ENCODE data around the gene OSBPL7.

The OSBPL7 gene

DNA sequence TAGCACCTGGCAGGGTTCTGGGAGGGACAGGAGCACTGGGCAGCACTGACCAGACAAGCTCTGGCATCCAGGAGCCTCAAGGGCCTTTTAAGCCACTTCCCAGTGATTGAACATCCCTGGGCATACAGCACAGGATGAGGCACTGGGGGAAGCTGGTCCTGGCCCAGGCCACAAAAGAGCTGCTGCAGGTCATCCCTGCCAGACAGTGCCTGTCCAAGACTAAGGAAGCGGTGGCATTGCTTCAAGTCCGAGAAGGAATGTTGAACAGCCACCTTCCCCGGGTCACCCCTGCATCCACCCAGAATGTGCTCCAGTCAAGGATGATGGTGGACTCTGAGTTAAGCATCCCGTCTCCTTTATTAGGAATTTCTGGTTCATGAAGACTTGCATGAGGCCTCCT, 1.2 kb upstream of the OSBPL7 start:
- DNase-seq, result no peak

DNA sequence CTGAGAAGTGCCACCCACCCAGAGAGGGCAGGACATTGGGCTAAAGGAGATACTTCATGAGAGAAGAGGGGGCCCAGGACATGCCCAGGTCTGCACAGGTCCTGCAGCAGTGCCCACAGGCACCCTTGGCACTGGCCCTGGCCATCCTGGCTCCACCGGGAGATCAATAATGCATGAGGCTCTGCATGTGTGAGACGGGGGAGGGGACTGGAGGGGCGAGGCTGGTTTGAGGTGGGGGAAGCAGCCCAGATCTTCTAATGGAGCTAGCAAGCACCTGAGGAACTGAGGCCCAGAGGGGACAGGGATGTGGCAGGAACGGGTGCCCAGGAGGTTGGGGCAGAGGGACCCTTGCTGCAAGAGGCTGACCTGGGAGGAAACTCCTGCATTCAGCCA, 567 bp downstream of the OSBPL7 start:
- no peak for DNase-seq

DNA sequence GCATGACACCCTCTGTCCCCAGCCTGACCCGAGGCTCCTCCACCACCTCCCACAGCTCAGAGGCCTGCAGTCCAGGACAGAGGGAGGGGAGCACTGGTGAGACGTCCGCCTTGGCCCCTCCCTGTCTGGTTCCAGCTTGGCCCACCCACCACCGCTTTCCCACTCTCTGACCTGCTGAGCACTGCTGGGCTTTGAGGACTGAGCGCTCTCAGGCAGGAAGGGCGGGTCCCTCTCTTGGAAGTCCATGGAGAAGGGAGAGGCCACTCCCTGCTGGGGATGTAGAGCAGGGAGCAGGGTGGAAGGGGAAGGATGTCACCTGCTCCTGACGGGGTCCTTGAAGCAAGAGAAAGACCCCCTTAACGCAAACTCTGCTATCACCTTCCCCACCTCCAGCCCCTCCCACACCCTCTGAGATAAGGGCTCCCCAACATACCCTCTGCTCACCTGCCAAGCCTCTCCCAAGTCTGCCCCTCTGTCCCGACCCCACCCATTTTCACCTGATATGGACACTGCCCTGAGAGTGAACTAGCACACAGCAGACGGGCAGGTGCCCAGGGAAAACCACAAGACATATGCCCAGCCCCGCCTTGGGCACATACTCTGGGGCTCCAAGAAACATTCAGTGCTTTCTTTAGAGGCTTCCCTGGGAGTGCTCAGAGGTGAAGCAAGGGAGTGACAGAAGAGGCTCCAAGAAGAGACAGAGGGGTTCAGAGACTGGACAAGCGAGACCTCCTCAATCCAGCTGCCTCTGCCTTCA, 1.4 kb downstream of the OSBPL7 start:
- no peak for DNase-seq

DNA sequence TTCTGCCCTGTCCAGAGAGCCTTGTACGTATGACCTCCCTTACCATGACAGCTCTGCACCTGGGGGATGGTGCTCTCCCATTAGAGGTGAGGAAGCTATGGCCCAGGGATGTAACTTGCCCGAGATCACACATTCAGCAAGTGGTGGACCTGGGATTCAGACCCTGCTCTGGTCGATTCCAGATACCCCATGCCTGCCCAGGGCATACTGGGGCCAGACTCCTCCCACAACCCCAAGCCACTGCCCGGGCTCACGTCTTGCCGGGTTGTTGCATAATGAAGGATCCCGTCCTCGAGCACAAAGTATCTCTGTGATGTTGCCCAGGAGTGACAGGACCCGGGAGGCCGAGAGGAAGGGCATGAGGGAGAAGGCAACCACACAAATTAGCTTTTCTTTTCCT, 2.1 kb downstream of the OSBPL7 start:
- no peak for DNase-seq

DNA sequence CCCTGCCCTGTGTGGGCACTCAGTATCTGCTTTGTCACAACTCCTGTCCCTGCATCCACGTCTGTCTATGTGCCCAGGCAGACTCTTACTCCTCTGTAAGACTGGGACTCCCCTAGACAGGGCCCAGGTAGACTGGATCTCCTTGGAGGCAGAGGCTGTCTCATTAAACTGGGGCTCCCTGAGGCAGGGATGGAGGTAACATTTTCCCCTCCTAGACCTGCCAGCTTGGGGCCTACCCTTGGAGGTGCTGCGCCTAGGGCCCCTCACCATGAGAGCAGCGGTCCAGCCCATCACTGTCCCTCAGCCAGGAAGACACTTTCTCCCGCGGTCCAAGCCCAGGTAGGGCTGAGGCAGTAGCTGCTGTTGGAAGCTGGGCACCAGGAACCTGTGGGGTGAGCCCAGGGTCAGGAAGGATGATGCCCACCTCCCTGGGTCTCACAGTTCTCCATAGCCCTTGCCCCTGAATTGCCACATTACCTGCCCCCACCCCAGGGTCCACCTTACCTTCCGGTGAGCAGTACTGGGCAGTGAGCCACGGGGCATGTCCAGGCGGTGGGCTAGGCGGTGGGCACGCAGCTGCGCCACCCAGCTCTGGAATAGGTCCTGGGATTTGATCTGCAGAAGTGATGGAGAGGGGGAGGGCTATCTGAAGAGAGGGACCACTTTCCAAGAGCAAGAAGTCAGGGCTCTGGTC, 3.4 kb downstream of the OSBPL7 start:
- DNase-seq, result no peak

DNA sequence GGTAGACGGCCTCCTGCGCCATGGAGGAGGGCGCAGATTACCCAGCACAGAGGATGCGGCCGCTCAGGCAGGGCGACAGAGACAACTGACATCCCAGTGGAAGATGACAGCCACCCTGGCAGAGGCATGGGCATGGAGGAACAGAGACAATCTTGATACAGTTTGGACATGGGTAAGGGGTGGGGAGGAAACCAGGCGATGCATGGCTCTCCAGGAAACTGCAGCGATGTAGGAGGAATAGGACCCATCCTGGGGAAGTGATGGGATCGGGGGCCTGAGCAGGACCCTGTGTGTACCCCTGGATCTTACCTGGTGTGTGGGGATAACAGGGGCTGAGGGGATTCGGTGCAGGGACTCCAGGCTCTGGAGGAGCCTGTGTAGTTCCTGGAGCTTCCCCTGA, 4.6 kb downstream of the OSBPL7 start:
- no peak for DNase-seq

DNA sequence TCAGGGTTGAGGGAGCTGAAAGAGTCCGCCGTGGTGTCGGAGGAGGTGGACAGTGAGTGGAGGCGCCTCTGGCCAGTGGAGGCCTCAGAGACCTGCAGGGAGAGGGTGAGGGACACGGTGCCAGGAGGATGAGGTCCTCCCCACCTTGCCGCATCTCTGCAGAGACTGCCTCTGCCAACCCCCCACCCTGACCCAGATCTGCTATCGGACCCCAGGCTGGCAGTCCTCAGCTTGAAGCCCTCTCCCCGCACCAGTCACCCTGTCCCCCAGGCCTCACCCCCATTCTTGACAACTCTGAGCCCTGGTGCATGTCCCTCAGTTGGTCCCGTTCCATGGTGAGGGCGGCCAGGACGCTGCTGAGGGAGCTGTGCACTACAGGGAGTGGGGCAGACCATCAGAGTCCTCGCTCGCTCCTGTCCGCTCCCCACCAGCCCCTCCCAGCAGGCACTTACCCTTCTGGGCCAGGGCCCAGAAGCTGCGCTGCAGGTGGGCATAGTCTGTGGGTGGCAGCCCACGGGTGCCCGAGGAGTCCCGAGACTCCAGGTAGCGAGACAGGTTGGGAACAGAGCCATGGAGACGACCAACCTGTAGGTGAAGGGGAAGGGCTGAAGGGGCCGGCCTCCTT, 5.4 kb downstream of the OSBPL7 start:
- DNase-seq, result no peak

DNA sequence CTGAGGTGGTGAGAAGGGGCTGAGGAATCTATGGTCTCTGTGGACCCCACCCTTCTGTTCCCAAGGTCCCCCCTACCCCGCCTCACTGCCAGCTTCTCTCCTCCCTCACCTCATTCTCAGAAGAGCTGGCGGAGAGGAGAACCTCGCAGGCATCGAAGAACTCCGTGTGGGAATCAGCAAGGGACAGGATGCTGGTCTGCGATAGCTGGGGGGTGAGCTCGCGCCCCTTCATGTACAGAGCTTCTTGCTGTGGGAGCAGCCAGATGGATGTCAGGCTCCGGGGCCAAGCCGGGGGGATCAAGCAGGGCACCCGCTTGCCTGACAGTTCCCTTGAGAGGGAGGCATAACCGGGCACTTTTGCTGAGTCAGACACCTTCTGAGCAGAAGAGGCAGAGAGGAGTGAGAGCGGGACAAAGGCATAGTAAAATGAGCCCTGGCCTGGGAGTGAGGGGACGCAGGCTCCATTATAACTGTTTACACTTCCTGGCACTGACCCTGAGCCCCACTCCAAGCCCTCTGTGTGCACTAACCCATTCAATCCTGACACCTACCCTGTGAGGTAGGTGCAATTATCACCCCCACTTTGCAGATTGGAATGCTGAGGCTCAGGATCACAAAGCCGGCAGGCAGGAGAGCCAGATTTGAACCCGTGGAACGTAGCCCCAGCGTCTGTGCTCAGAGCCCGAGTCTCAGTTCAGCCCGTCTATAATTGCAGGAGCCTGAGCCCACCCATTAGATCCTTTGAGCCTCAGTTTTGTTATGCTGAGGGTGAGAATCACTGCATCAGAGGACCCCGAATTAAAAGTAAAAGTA, 6.3 kb downstream of the OSBPL7 start:
- DNase-seq, result no peak

DNA sequence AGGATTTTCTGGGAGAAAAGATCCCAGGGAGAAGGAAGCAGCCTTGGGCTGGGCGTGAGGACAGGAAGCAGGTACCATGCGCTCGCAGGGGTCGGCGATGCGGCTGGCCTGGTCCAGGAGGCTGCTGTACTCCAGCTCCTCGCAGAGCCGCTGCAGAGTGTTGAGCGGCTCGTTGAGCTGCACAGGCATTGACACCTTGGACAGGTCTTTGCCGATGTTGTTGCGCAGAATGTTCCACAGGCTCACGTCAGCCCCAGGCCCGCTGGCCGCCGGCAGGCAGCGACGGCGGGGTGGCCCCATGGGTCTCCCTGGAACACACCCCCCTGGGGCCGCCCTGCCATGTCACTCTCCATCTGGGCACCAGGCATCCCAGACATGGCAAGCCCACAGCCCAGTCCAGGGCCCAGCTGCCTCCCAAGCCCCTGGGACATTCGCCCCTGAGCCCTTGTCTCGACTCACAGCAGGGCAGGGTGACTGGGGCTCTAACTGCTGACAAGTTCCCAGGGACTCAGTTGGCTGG, 8.0 kb downstream of the OSBPL7 start:
- no peak for DNase-seq

DNA sequence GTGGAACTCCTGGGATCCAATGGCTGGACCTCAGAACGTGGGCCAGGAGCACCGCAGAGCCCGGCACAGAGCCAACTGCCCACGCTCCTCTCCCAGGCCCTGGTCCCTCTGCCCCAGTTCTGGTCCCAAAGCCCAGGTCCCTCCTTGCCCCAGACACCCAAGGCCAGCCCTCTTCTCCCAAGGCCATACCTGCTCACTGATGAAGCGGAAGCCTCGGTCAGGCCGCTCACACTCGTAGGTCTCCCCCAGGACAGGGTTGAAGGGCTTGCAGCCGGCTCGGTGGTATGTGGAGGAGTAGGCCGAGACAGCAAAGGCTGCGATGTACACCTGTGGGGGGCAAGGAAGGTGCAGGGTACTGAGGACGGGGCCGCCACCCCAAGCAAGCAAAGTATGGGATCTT, 8.5 kb downstream of the OSBPL7 start:
- DNase-seq, result no peak

DNA sequence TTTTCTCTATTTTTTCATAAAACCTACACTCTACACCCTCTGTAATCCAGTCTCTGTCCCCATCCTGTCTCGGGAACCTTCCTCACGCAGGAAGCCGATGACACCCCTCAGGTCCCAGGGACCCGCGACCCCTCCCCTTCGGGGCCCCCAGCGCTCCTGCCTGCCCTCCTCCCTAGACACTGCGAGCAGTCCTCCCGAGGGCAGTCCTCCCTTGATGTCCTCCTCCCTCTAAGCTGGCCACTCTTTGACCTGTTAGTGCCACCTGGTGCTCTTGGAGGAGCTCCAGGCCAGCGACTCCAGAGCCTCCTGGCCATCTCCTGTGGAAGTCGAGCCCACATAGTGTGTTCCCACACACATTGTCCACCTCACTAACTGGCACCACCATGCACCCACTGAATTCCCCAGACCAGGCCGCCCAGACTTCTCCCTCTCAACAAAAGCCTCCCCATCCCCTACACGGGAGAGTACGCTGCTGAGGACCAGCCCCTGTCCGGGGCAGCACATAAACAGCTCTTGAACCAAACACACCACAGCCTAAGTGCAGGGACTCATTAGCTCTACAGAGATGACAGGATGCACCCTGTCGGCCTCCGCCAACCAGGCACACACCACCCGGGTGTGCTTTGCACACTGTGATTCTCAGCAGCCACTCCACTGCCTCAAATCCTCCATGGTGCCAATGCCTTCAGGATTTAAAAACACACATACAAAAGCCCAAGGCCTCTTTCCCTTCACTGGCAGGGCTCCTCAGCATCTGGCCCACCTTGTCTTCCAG, 9.3 kb downstream of the OSBPL7 start:
- DNase-seq, result no peak

DNA sequence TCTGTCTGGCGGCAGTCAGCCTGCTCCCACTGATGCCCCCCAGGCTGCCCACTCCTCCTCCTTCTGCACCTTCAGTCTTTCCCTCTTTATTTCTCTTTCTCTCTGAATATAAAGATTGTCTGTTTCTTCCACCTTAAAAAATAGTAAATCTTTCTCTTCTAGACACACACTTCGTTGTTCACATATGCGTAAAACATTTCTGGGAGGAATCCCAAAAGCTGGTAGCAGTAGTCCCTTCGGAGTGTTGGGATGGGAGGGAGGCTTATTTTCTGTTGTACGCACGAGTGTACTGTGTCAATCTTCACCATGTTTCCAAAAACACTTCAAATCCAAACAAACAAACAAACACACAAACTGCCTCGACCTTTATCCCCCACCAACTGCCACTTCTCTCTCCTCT, 9.9 kb downstream of the OSBPL7 start:
- no peak for DNase-seq

DNA sequence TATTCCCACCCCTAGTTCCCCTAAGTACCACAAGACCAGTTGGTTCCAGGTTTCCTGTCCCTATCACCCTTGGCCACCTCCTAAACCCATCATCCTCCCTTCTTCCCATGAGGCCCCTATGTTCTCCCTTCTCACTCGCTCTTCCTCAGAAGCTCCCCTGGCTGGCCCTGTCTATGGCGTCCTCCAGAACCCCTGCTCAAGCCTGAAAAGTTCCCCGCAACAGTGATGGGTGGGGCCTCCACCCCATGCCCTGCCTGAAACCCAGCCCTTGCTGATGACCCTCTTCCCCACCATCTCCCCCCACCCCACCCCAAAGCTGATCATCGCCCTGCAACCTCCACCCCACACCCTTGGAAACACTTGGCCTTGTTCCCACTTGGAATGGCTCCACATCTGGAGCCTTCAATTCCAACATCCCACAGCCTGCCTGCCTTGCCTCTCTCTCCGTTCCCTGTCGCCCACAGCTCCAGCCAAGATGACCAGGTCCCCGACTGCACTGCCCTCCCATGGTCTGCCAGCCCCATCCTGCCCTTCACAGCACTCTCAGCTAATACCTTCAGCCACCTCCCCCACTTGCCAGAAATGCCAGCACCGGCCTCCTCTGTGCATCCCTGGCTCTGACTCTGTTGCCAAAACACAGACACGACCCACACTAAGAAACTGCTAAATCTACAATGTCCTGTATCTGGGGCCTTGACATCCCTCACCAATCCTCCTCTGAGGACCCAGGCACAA, 10.5 kb downstream of the OSBPL7 start:
- DNase-seq, result no peak

DNA sequence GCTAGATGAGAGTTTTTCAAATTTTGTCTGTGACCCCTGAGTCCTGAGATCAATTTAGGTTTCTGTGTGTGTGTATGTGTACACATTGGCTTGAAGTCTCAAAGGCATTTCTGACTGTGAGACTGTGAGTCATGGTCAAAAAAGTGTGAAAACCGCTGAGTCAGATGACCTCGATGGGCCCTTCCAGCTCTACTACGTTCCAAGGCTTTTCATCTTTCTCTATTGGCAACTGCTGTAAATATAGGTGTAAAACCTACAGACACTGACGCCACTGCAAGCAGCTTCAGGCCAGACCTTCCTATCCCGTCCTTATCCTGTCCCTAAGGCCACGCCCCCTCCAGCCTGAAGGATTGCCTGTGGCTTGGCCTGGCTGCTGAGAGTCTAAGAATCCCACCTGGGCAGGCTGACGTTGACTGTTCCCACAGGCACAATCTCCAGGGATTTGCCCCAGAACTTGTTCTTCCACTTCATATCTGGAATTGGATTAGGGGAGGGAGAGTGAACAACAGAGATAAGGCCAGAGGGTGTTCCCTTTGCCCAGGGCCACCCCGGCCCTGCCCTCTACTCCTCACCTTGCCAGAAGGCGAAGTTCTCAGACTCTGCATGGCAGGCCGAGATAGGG, 11.3 kb downstream of the OSBPL7 start:
- peak; percentile 83 for DNase-seq

DNA sequence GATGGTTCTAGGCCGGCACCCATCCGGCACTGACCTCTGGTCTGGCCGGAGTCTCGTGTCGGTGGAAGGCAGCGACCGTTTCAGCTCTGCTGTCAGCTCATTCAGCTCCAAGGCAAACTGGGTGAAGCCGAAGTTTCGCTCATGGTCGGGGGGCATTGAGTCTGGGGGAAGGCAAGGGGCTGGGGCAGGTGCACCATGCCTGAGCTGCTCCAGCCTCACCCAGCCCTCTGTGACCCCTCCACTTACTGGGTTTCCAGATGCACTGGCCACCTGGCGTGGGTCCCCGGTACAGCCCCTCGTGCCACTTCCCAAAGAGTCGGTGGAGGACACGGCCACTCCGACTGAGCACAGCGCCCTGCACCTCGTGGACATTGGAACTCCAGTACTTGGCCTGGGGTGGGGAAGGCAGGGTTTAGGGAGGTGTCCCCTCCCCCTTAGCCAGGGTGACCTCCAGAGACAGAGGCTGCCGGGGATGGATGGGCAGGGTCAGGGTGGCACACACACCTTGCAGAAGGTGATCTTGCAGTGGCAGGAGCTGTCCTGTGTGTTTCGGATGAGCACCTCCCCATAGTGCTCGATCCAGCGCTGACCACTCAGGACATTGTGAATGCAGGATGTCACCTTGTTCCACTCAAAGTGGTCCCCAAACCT, 12.6 kb downstream of the OSBPL7 start:
- no peak for DNase-seq

DNA sequence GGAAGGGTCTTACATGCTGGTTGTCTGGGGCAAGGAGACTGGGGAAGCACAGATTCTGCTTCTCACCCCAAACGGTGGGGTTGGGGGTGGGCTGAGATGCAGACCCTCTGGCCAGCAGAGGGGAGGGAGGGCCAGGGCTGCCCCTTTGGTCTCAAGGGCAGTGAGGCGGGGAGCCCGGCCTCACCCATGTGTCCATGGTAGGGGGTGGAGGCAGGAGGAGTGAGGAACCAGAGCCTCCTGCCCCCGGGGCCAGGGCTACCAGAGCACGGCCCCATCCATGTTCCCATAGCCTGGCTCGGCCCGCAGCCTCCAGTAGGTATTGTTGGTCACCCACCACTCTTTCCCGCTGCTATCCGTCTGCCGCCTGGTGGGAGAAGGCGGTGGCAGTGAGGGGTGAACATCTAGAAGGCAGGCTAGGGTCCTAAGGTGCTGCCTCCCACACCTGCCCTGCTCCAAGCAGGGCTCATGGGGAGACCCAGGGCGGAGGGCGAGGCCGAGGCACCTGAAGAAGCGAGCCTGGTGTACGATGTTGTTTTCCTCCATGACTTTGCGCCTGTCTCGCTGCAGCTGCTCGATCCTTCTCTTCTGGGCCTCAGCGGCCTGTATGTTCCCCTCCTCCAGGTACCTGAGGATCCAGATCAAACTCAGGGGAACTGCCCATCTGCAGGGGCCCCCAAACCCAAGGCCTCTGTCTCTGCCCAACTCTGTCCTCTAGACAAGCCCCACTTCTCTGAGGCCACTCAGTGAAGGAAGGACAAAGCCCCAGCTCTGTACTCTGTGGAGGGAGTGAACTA, 13.4 kb downstream of the OSBPL7 start:
- no peak for DNase-seq

DNA sequence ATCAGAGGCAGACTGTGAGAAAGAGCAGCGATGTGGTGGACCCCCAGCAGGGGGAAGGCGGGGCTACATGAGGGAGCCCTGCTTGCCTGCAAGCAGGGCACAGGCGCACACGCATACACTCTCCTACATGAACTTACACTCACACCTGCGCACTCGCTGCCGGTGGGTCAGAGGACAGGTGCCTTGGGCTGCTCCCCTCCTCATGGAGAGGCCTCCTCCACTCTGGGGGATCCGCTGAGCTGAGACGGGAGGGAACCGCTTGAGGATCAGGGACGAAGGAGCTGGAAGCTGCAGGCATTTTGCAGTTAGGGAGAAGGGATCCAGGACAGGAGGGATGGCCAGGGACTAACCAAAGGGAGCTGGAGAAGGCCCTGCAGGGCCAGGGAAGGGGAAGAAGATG, 14.2 kb downstream of the OSBPL7 start:
- DNase-seq, result no peak

DNA sequence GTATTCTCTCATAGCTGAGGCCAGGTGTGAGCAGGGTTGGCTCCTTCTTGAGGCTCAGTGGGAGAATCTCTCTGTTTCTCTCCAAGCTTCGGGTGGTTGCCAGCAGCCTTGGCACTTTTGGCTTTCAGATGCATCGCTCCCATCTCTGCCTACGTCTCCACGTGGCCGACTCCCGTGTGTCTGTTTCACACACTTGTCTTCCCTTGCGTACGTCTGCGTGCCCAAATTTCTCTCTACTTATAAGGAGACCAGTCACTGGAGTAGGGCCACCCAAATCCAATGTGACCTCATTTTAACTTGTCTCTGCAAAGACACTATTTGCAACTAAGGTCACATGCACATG, 14.7 kb downstream of the OSBPL7 start:
- DNase-seq, result no peak

DNA sequence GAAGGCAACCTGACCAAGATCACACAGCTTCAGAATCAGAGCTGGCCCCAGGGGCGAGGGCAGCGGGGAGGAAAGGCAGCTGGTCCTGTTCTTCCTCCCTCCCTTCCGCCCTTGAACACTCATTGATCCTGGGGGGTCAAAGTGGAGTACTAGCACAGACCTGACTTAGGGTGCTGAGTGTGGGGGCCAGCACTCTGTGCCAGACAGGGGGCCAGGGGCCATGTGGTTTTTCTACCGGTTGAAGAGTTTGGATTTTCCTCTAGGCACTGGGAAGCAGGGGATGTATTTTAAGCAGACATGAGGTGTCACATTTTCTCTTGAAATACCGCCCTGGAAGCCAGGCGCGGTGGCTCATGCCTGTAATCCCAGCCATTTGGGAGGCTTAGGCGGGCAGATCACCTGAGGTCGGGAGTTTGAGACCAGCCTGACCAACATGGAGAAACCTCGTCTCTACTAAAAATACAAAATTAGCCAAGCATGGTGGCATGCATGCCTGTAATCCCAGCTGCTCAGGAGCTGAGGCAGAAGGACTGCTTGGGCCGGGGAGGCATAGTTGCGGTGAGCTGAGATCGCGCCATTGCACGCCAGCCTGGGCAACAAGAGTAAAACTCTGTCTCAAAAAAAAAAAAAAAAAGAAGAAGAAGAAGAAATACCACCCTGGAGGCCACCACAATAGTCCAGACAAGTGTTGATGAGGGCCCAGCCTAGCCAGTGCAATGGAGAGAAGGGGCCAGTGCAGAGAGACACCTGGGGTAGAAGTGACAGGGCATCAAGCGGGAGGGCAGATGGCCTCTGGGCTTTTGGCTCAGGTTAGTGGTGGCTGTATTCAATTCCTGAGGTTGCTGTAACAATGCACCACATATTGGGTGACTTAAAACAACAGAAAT, 15.3 kb downstream of the OSBPL7 start:
- no peak for DNase-seq

Measured in fibroblast of upper back skin (primary cell).